Breast epithelium (tissue), 4 donors: ENCODE measurements around the gene CA10. TPM values are rescaled to one million over a fixed set of nuclear protein-coding genes. Genes with fewer than 3 reads are reported as not detected.

Source experiments
- DNase-seq, 2 donors: peaks; one replicate each; pipeline ENCODE4 v3.0.0-alpha.2; 2019; ENCODE audit warnings: low spot score in 2 of 2
- H3K27ac ChIP-seq, 2 donors: fragments of 200-600 bp; sonication (generic) in 1 of 2; one replicate each; pipeline ENCODE4 v1.5.1; 2016 to 2019; ENCODE audit warnings: mild to moderate bottlenecking in 1 of 2
- H3K27me3 ChIP-seq, 2 donors: fragments of 200-600 bp; sonication (generic) in 1 of 2; one replicate each; pipeline versions ENCODE4 v1.5.1 to v1.6.0; 2017 to 2019; ENCODE audit warnings: control low read depth in 1 of 2, mild to moderate bottlenecking in 1 of 2
- H3K36me3 ChIP-seq: fragments of 200-600 bp; one replicate; pipeline ENCODE4 v1.5.1; 2019
- H3K4me1 ChIP-seq, 2 donors: fragments of 200-600 bp; sonication (generic); one replicate each; pipeline ENCODE4 v1.5.1; 2016 to 2019; ENCODE audit warnings: control low read depth in 1 of 2
- H3K4me3 ChIP-seq, 3 donors: fragments of 200-600 bp; sonication (generic); 1 replicate in 2 of 3; 2 replicates in 1 of 3; pipeline ENCODE4 v1.5.1; 2016 to 2019; ENCODE audit warnings: mild to moderate bottlenecking in 3 of 3, moderate library complexity in 2 of 3
- H3K9me3 ChIP-seq, 2 donors: fragments of 200-600 bp; sonication (generic) in 1 of 2; one replicate each; pipeline ENCODE4 v1.5.1; 2016 to 2019; ENCODE audit warnings: control low read depth in 1 of 2
- CTCF ChIP-seq, 3 donors: fragments of 450-650 bp; IDR thresholded peaks; one replicate each; pipeline ENCODE4 v1.5.1; 2016 to 2017; ENCODE audit warnings: antibody characterized with exemption in 3 of 3, mild to moderate bottlenecking in 3 of 3, moderate library complexity in 3 of 3
- POLR2A ChIP-seq: fragments of 450-650 bp; IDR thresholded peaks from one replicate; pipeline ENCODE4 v1.6.1; 2016; ENCODE audit warnings: antibody characterized with exemption, mild to moderate bottlenecking, moderate library complexity
- POLR2AphosphoS5 ChIP-seq, 3 donors: sonication (generic); formaldehyde crosslinking; IDR thresholded peaks; one replicate each; pipeline ENCODE4 v1.6.1; 2017; ENCODE audit warnings: antibody characterized with exemption in 3 of 3
- intact Hi-C: fragments of 100-400 bp; cut with DNase I; formaldehyde crosslinking; loops from one replicate; pipeline ENCODE4 v1.15.1; 2023; ENCODE audit warnings: low total_unique reads
- total RNA-seq, 3 donors: library from RNA; depleted of rRNA; stranded (reverse); fragments of >200 nt; gene quantifications; one replicate each; pipeline ENCODE4 v1.1.0, GENCODE V29; 2016

CA10 gene
- total RNA-seq, 3 donors from 2014 or later = not detected

- Histone ChIP-seq H3K27ac (no peak overlapping the region), H3K27me3 (no peaks in the 10 kb centered on the region), H3K4me3 (no peak overlapping the region), H3K36me3 (no peaks in the 10 kb centered on the region), H3K9me3 (no peaks in the 10 kb centered on the region), H3K4me1 (no peaks in the 10 kb centered on the region)
- no peak for DNase-seq
- intact Hi-C loops = loop anchor here (10.0 kb wide), 1 partner anchor 1492 kb away; no protein-coding TSS in a partner anchor
- TF ChIP-seq CTCF (IDR thresholded peaks at IDR 0.05) = no peak
- TF ChIP-seq POLR2A = no peak
- TF ChIP-seq POLR2AphosphoS5 (IDR thresholded peaks at IDR 0.05) = no peak
These were observed 496.1 kb downstream of the CA10 start for GRCh38 chr17:51662204-51663056.

GRCh38 chr17:51661403-51661802 lies 497.1 kb downstream of the CA10 start:
- no peak for DNase-seq
- TF ChIP-seq CTCF (IDR thresholded peaks at IDR 0.05) (no peak), POLR2AphosphoS5 (IDR thresholded peaks at IDR 0.05) (no peak), POLR2A (no peak)
- intact Hi-C loops = loop anchor here (10.0 kb wide), 1 partner anchor 1493 kb away; no protein-coding TSS in a partner anchor

GRCh38 chr17:51660266-51660665 lies 498.2 kb downstream of the CA10 start:
- H3K27ac ChIP-seq = no peak overlapping the region
- no peak for TF ChIP-seq POLR2A
- TF ChIP-seq POLR2AphosphoS5 (IDR thresholded peaks at IDR 0.05) = no peak
- TF ChIP-seq CTCF (IDR thresholded peaks at IDR 0.05) = no peak
- no peaks in the 10 kb centered on the region for H3K27me3 ChIP-seq
- no peaks in the 10 kb centered on the region for H3K36me3 ChIP-seq
- H3K4me3 ChIP-seq = no peak overlapping the region
- intact Hi-C loops = loop anchor here (10.0 kb wide), 1 partner anchor 1495 kb away; no protein-coding TSS in a partner anchor
- no peaks in the 10 kb centered on the region for H3K9me3 ChIP-seq
- DNase-seq = no peak
- no peaks in the 10 kb centered on the region for H3K4me1 ChIP-seq

More at GRCh38 chr17:51661403-51661802, 497.1 kb downstream of the CA10 start:
- Histone ChIP-seq H3K4me1 (no peaks in the 10 kb centered on the region), H3K4me3 (no peak overlapping the region), H3K36me3 (no peaks in the 10 kb centered on the region), H3K9me3 (no peaks in the 10 kb centered on the region), H3K27me3 (no peaks in the 10 kb centered on the region), H3K27ac (no peak overlapping the region)

GRCh38 chr17:51657224-51657623 lies 501.3 kb downstream of the CA10 start:
- Histone ChIP-seq H3K36me3 (no peaks in the 10 kb centered on the region), H3K4me1 (no peaks in the 10 kb centered on the region), H3K9me3 (no peaks in the 10 kb centered on the region), H3K4me3 (no peak overlapping the region), H3K27me3 (no peaks in the 10 kb centered on the region), H3K27ac (no peak overlapping the region)
- DNase-seq = no peak
- no peak for TF ChIP-seq CTCF (IDR thresholded peaks at IDR 0.05)
- TF ChIP-seq POLR2A = no peak
- TF ChIP-seq POLR2AphosphoS5 (IDR thresholded peaks at IDR 0.05) = no peak
- intact Hi-C loops = no loop called here

GRCh38 chr17:51653878-51654277 lies 504.6 kb downstream of the CA10 start:
- Histone ChIP-seq H3K4me1 (no peaks in the 10 kb centered on the region), H3K36me3 (no peaks in the 10 kb centered on the region), H3K27ac (no peak overlapping the region), H3K9me3 (no peaks in the 10 kb centered on the region), H3K4me3 (no peak overlapping the region), H3K27me3 (no peaks in the 10 kb centered on the region)
- no peak for DNase-seq
- intact Hi-C loops = no loop called here
- TF ChIP-seq POLR2A (no peak), POLR2AphosphoS5 (IDR thresholded peaks at IDR 0.05) (no peak)
